Gastroesophageal sphincter (tissue), 4 donors: Measurements from ENCODE around the gene TNRC6A. TPM values are rescaled to one million over a fixed set of nuclear protein-coding genes. Genes with fewer than 3 reads are reported as not detected.

Experiments
- ATAC-seq: fragments of 150-250 bp; one replicate; pipeline ENCODE4 v1.9.1; 2016; ENCODE audit warnings: mild to moderate bottlenecking, moderate library complexity
- H3K27ac ChIP-seq, 4 donors: fragments of 200-600 bp; sonication (generic) in 3 of 4; 1 replicate in 3 of 4; 2 replicates in 1 of 4; pipeline ENCODE4 v1.5.1; 2016 to 2019
- H3K27me3 ChIP-seq: fragments of 200-600 bp; sonication (generic); one replicate; pipeline ENCODE4 v1.5.1; 2019
- H3K36me3 ChIP-seq, 2 donors: fragments of 200-600 bp; sonication (generic); one replicate each; pipeline ENCODE4 v1.5.1; 2019; ENCODE audit warnings: control low read depth in 1 of 2
- H3K4me1 ChIP-seq, 3 donors: fragments of 200-600 bp; sonication (generic); 1 replicate in 2 of 3; 2 replicates in 1 of 3; pipeline ENCODE4 v1.5.1; 2016 to 2019; ENCODE audit warnings: control low read depth in 2 of 3
- H3K4me3 ChIP-seq, 2 donors: fragments of 200-600 bp; sonication (generic); one replicate each; pipeline ENCODE4 v1.5.1; 2019; ENCODE audit warnings: mild to moderate bottlenecking in 1 of 2, moderate library complexity in 1 of 2
- H3K9me3 ChIP-seq, 3 donors: fragments of 200-600 bp; sonication (generic); one replicate each; pipeline ENCODE4 v1.5.1; 2017 to 2019; ENCODE audit warnings: control low read depth in 2 of 3
- EP300 ChIP-seq: sonication (generic); formaldehyde crosslinking; IDR thresholded peaks from one replicate; pipeline ENCODE4 v1.6.1; 2017; ENCODE audit warnings: antibody characterized with exemption, mild to moderate bottlenecking
- POLR2A ChIP-seq, 2 donors: fragments of 450-650 bp; IDR thresholded peaks; one replicate each; pipeline ENCODE4 v1.6.1; 2017; ENCODE audit warnings: antibody characterized with exemption in 2 of 2, mild to moderate bottlenecking in 2 of 2, moderate library complexity in 1 of 2
- POLR2AphosphoS5 ChIP-seq: sonication (generic); formaldehyde crosslinking; IDR thresholded peaks from one replicate; pipeline ENCODE4 v1.6.1; 2017; ENCODE audit warnings: antibody characterized with exemption
- WGBS, 2 donors: methylation state at CpG; one replicate each; pipeline ENCODE4 v1.1.5; 2018; ENCODE audit warnings: low coverage in 1 of 2; 5-methylcytosine and 5-hydroxymethylcytosine counted together
- total RNA-seq, 4 donors: library from RNA; depleted of rRNA; stranded (reverse); fragments of >200 nt; gene quantifications; one replicate each; pipeline ENCODE4 v1.1.0, GENCODE V29; 2016
- TF ChIP-seq, protein P1 (sequence below), 4 experiments: fragments of 200-600 bp in 2 of 4; fragments of 450-650 bp in 2 of 4; sonication (generic) in 1 of 4; IDR thresholded peaks; one replicate each; pipeline ENCODE4 v1.5.1; 2017 to 2019; ENCODE audit warnings: antibody characterized with exemption in 4 of 4, mild to moderate bottlenecking in 2 of 4, moderate library complexity in 2 of 4

The TNRC6A gene
- total RNA-seq, 4 donors from 2014 or later = 33.4 to 71.1 (median 58.6) TPM

DNA sequence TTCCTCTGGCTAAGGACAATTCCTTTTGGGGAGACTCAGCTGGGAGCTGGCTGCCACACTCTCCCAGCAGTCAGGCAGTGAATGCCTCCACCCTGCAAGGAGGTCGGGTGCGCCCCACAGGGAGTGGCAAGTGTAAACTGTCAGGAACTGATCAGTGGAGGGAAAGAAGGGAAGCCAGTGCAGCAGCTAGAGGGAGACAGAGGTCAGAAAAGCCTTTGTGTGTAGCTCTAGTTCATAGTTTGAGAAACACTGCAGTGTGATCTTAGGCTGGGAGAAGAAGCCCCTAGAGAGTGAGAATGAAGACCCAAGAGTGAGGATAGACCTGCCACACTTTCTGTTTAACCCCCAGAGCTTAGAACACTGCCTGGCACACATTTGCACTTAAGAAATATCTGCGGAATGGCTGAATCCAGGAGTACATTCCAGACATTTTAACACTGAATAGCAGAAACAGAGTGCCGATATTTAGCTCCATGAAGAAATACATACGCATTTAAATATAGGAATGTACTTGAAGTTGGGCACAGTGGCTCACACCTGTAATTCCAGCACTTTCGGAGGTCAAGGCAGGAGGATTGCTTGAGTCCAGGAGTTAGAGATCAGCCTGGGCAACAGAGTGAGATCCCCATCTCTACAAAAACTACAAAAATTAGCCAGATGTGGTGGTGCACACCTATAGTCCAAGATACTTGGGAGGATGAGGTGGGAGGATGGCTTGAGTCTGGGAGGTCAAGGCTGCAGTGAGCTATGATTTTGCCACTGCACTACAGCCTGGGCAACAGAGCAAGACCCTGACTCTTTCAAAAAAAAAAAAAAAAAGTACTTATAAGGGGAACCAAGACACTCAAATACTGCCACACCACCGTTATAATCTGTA lies 105.2 kb downstream of the TNRC6A start:
- Histone ChIP-seq H3K36me3 (peaks cover 0 to 7% of the 10 kb centered on the region in 2 donors), H3K27ac (no peak overlapping the region), H3K27me3 (no peaks in the 10 kb centered on the region), H3K9me3 (no peaks in the 10 kb centered on the region), H3K4me1 (peaks cover 0 to 13% (median 0%) of the 10 kb centered on the region in 3 donors), H3K4me3 (no peak overlapping the region)
- 69 to 71% methylated on average over 5 to 7 of the region's 7 CpGs for WGBS, 2 donors
- no peak for ATAC-seq
- TF ChIP-seq POLR2A (IDR thresholded peaks at IDR 0.05) = no peak
- TF ChIP-seq, protein P1, sequence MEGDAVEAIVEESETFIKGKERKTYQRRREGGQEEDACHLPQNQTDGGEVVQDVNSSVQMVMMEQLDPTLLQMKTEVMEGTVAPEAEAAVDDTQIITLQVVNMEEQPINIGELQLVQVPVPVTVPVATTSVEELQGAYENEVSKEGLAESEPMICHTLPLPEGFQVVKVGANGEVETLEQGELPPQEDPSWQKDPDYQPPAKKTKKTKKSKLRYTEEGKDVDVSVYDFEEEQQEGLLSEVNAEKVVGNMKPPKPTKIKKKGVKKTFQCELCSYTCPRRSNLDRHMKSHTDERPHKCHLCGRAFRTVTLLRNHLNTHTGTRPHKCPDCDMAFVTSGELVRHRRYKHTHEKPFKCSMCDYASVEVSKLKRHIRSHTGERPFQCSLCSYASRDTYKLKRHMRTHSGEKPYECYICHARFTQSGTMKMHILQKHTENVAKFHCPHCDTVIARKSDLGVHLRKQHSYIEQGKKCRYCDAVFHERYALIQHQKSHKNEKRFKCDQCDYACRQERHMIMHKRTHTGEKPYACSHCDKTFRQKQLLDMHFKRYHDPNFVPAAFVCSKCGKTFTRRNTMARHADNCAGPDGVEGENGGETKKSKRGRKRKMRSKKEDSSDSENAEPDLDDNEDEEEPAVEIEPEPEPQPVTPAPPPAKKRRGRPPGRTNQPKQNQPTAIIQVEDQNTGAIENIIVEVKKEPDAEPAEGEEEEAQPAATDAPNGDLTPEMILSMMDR (IDR thresholded peaks at IDR 0.05) = peak in 1 of 4 experiments; percentile 49
- TF ChIP-seq POLR2AphosphoS5 = no peak
- no peak for TF ChIP-seq EP300

DNA sequence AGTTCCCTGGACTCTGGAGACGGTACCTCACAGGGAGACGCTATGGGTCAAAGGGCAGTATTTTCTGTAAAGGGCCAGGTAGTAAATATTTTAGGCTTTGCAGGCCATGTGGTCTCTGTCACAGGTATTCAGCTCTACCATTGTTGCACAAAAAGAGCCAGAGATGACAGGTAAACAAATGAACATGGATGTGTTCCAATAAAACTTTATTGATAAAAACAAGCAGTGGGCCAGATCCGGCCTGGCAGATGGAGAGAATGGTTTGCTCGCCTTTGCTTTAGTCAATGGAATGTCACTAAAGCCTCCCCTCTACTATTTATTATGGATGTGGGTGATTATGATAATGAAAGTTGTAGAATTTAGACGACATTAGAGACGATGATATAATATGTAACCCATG lies 107.4 kb downstream of the TNRC6A start:
- Histone ChIP-seq H3K27me3 (no peaks in the 10 kb centered on the region), H3K4me1 (peaks cover 0 to 13% (median 0%) of the 10 kb centered on the region in 3 donors), H3K9me3 (no peaks in the 10 kb centered on the region), H3K27ac (no peak overlapping the region), H3K4me3 (no peak overlapping the region), H3K36me3 (peaks cover 0 to 3% of the 10 kb centered on the region in 2 donors)
- ATAC-seq = no peak
- 65% methylated on average over 6 of the region's 6 CpGs; no CpG with 5 or more reads in 1 of the 2 donors for WGBS, 2 donors
- TF ChIP-seq POLR2AphosphoS5 (no peak), POLR2A (IDR thresholded peaks at IDR 0.05) (no peak), EP300 (no peak)
- TF ChIP-seq, protein P1 (IDR thresholded peaks at IDR 0.05) = no peak

DNA sequence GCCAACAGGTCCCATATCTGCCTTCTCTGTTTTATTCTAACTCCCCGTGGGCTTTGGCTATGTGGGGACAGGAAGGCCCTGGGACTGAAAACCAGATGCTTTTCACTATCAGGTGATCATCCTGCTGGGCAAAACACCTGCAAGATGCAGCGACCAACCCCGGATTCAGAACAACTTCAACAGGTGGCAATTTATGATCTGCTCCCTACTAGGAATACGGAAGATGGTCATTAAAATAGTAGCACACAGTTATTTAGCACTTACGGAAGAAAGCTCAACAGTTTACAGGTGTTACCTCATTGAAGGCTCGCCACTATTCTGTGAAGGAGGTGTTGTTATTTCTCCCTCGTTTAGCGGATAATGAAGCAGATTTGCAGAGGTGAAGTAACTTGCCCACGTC lies 108.5 kb downstream of the TNRC6A start:
- WGBS, 2 donors = 83 to 88% methylated on average over 7 to 9 of the region's 9 CpGs
- H3K27ac ChIP-seq = no peak overlapping the region
- no peak for ATAC-seq

DNA sequence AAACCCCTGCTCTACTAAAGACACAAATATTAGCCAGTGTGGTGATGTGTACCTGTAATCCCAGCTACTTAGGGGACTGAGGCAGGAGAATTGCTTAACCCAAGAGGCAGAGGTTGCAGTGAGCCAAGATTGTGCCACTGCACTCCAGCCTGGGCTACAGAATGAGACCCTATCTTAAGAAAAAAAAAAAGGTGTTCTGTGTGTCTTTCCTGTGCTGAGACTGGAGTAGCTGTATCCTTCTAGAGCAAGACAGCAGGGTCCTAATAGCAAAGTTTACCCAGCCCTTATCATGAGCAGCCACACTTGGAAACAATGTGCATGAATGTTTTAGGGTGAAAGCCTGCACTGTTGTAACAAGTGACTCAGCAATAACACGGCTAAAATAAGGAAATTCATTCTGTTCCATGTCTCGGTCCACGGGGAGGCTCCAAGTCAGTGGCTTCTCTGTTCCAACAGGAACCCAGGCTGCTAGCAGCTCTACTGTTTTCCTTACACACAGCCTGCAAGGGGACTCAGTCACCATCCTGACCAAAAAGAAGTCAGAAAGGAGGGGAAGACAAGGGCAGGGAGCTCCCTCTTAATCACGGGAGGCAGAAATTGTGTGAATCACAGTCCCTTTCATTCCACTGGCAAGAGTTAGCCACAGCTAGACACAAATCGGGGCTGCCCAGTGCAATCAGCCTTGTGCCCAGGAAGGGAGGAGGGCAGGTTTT lies 109.3 kb downstream of the TNRC6A start:
- Histone ChIP-seq H3K9me3 (no peaks in the 10 kb centered on the region), H3K36me3 (peaks cover 0 to 3% of the 10 kb centered on the region in 2 donors), H3K27me3 (no peaks in the 10 kb centered on the region), H3K4me1 (peaks cover 0 to 13% (median 0%) of the 10 kb centered on the region in 3 donors), H3K27ac (no peak overlapping the region), H3K4me3 (no peak overlapping the region)
- 6 to 41% methylated on average over 4 to 5 of the region's 5 CpGs for WGBS, 2 donors
- no peak for TF ChIP-seq EP300
- TF ChIP-seq POLR2A (IDR thresholded peaks at IDR 0.05) = no peak
- TF ChIP-seq, protein P1 (IDR thresholded peaks at IDR 0.05) = no peak
- TF ChIP-seq POLR2AphosphoS5 = no peak
- ATAC-seq = peak; percentile 85

More for the DNA sequence above, 108.5 kb downstream of the TNRC6A start:
- Histone ChIP-seq H3K9me3 (no peaks in the 10 kb centered on the region), H3K36me3 (peaks cover 0 to 3% of the 10 kb centered on the region in 2 donors), H3K4me3 (no peak overlapping the region), H3K27me3 (no peaks in the 10 kb centered on the region), H3K4me1 (peaks cover 0 to 13% (median 0%) of the 10 kb centered on the region in 3 donors)
- TF ChIP-seq POLR2AphosphoS5 = no peak

DNA sequence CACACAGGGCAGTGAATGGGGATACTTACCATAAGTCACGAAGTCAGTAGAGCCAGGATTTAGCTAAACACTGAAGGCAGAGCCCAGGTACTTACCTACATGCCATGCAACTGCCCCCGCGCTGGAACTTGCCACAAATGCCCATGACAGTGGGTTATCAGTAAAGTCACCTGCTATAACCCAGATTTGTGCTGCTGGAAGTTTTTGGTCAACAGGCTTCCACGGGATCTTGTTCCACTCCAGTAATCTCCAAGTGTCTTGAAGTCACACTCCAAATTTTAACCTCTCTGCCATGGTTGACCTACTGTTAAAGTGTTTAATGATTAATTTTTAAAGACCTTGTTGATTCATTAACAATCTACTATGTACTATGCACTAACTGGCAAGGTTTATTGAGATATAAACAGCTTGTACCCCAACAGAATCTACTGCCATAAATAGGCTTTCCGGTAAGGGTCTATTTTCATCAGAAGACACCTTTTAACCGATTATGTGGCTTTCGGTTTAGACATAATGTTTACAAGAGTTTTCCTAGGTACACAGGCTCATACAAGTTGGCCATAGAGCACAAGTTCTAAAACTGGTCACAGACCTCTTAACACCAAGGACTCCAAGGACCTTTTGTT lies 110.0 kb downstream of the TNRC6A start:
- no peaks in the 10 kb centered on the region for H3K27me3 ChIP-seq
- TF ChIP-seq EP300 = no peak
- TF ChIP-seq, protein P1 (IDR thresholded peaks at IDR 0.05) = no peak
- TF ChIP-seq POLR2A (IDR thresholded peaks at IDR 0.05) = no peak
- TF ChIP-seq POLR2AphosphoS5 = no peak
- ATAC-seq = no peak
- WGBS, 2 donors = 67 to 84% methylated on average over 4 to 7 of the region's 7 CpGs
- H3K36me3 ChIP-seq = peaks cover 0 to 7% of the 10 kb centered on the region in 2 donors
- no peaks in the 10 kb centered on the region for H3K9me3 ChIP-seq
- no peak overlapping the region for H3K27ac ChIP-seq
- peaks cover 0 to 13% (median 0%) of the 10 kb centered on the region in 3 donors for H3K4me1 ChIP-seq
- H3K4me3 ChIP-seq = no peak overlapping the region
